Esophagus muscularis mucosa (tissue), 4 donors: ENCODE data around the gene PIP5KL1.

Experiments
- CTCF ChIP-seq, 3 experiments: fragments of 200-600 bp in 2 of 3; fragments of 450-650 bp in 1 of 3; sonication (generic) in 2 of 3; IDR thresholded peaks; one replicate each; pipeline ENCODE4 v1.5.1; 2017 to 2019; ENCODE audit warnings: antibody characterized with exemption in 3 of 3, mild to moderate bottlenecking in 2 of 3, moderate library complexity in 1 of 3
- EP300 ChIP-seq: sonication (generic); formaldehyde crosslinking; IDR thresholded peaks from one replicate; pipeline ENCODE4 v1.6.1; 2017; ENCODE audit warnings: antibody characterized with exemption
- POLR2A ChIP-seq: fragments of 450-650 bp; IDR thresholded peaks from one replicate; pipeline ENCODE4 v1.6.1; 2017; ENCODE audit warnings: antibody characterized with exemption, moderate library complexity, mild to moderate bottlenecking, low read depth
- POLR2AphosphoS5 ChIP-seq, 2 donors: sonication (generic); formaldehyde crosslinking; IDR thresholded peaks; one replicate each; pipeline ENCODE4 v1.6.1; 2017; ENCODE audit warnings: antibody characterized with exemption in 2 of 2

- TF ChIP-seq CTCF (IDR thresholded peaks at IDR 0.05) (no peak), POLR2A (no peak), EP300 (no peak), POLR2AphosphoS5 (IDR thresholded peaks at IDR 0.05) (no peak)
Measured at GRCh38 chr9:127920794-127921193, 9.8 kb downstream of the PIP5KL1 start.
